ENCODE measurements around the gene CTCF. TPM values are rescaled to one million over a fixed set of nuclear protein-coding genes. Genes with fewer than 3 reads are reported as not detected.
"Not testable (repeated sequence)": the region's sequence is repeated elsewhere in the genome, so short reads cannot be mapped to it uniquely, and the experiment has no call there.

Gene CTCF
- total RNA-seq, 2 experiments from 2014 or later = 74.9 to 76.9 TPM

DNA sequence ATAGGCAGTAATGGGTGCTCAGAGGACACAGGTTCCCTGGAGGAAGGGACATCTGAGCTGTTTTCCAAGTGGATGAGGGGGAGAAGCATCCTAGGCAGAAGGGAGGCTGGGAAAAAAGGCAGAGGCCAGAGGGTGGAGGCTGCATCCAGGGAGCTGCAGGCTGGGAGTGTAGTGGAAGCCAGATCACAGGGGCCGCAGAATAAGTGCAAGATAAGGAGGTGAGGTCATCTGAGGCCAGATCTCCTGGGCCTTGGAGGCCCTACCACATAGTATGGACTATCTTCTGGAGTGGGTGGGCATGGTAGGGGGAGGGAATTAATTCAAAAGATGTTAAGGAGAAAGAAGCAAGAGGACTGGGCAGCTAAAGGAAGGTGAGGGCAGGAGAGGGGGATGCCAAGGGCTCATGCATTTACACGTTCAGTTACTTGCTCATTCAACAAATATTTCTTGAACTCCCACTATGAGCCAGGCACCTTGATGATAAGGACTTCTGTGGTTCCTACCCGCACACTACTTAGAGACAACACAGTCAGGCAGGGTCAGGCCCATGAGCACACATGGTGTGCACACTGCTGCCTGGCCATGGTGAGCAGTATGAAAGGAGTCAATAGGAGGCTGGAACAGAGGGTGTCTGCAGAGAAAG lies 36.1 kb upstream of the CTCF start:
- Mint-ChIP-seq H3K4me1 (peaks cover 25% of the 10 kb centered on the region), H3K27ac (no peak overlapping the region), H3K36me3 (ENCODE audit: low read depth) (no peaks in the 10 kb centered on the region), H3K9me3 (no peaks in the 10 kb centered on the region), H3K4me3 (no peak overlapping the region), H3K27me3 (peaks cover 32% of the 10 kb centered on the region)
- CTCF ChIA-PET = interaction anchor here (0.9 to 1.5 kb wide), 5 partner anchors 12 to 290 kb away, joined by 3 to 7 read pairs (median 4); partner anchors contain the start of gene CARMIL2
- POLR2A ChIA-PET = interaction anchor here (1.0 to 1.4 kb wide), 3 partner anchors 10 to 119 kb away, joined by 3 to 4 read pairs (median 4); partner anchors contain the start of gene CARMIL2
- DNase-seq = no peak

DNA sequence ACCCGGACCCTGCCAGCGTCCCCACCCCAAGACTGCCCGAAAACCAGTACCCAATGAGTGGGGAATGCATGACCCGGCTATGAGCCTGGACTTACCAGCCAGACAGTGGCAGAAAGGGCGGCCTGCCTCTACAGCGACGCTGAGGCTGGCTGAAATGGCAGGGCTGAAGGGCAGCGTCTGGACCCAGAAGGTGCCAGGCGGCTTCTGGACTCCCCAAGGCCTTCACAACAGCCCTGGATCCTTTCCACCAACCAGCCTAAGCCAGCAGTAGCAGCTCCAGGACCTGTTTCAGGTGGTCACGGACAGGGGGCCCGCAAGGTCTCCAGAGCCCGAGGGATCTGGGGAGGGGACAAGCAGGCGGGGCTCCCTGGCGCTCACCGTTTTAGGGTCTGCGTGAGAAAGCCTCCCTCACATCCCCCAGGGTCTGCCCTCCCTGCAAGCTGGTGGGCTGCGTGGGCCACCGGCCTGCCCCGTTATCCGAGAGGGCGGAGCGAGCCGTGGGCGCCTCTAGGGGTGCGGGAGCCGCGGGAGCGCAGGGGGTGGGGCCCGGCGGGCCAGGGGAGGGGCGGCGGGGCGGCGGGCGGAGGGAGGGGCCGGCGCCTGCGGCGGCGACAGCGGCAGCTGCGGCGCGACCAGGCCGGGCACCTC lies 34.0 kb upstream of the CTCF start, which contains the start of gene RIPOR1:
TSS of gene RIPOR1 (plus strand) at position 608 of the 648 bp plus-strand sequence. CDS start 9,618 bp downstream, outside the sequence.
- H3K4me1 Mint-ChIP-seq = peaks cover 18% of the 10 kb centered on the region
- peak within 1 kb of the TSS; percentile 56 for H3K4me3 Mint-ChIP-seq
- DNase-seq = peak; percentile 41
- no peaks in the 10 kb centered on the region for H3K9me3 Mint-ChIP-seq
- H3K27me3 Mint-ChIP-seq = peaks cover 44% of the 10 kb centered on the region
- no peak within 1 kb of the TSS for H3K27ac Mint-ChIP-seq
- ChIA-PET POLR2A (interaction anchor here (1.5 to 2.1 kb wide), 4 partner anchors 10 to 132 kb away, joined by 5 to 11 read pairs (median 8); partner anchors contain the start of genes ACD, ATP6V0D1, CTCF and PARD6A), CTCF (interaction anchor here (0.6 to 3.7 kb wide), 6 partner anchors 7 to 496 kb away, joined by 4 to 16 read pairs (median 8); partner anchors contain the start of gene CARMIL2)
- no peaks in the 10 kb centered on the region for H3K36me3 Mint-ChIP-seq (ENCODE audit: low read depth)

DNA sequence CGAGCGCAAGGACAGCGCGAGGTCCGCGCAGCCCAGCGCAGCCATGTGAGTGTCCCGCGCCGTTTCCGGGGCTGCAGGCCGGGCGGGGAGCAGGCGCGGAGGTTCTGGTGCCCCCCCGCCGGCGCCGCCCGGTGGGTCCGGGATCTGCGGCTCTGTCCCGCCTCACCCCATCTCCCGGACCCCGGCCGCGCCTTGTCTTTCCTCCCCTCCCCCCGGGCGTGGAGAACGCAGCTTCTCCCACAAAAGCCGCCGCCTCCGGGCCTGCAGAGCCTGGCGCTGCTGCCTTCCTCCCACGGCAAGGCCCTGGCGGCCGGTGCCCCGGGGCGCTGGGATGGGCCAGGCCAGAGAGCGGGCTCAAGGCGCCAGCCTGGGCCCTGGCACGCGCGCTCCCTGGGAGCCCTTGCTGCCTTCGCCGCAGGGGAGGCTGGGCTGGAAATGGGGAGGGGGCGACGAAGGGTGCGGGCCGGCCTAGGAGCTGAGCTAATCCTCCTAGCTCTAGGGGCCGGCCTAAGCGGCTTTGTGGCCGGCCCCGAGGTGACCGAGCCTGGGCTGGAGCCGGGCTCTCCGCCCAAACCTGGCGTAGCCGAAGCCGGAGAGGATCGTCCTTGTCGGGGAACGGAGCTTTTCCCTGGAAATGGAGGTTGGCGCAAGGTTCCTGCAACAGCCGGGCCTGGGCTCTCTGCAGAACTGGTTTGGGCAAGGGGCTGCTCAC lies 33.3 kb upstream of the CTCF start:
- peak overlapping the region; percentile 56 for H3K4me3 Mint-ChIP-seq
- DNase-seq = peak; percentile 38
- peaks cover 46% of the 10 kb centered on the region for H3K27me3 Mint-ChIP-seq
- H3K4me1 Mint-ChIP-seq = peaks cover 16% of the 10 kb centered on the region
- CTCF ChIA-PET = interaction anchor here (0.6 to 3.7 kb wide), 6 partner anchors 8 to 495 kb away, joined by 4 to 16 read pairs (median 8); partner anchors contain the start of gene CARMIL2
- H3K27ac Mint-ChIP-seq = no peak overlapping the region
- no peaks in the 10 kb centered on the region for H3K9me3 Mint-ChIP-seq
- H3K36me3 Mint-ChIP-seq (ENCODE audit: low read depth) = no peaks in the 10 kb centered on the region
- POLR2A ChIA-PET = interaction anchor here (1.2 to 2.1 kb wide), 5 partner anchors 9 to 131 kb away, joined by 4 to 11 read pairs (median 6); partner anchors contain the start of genes ACD, ATP6V0D1, CTCF and PARD6A

DNA sequence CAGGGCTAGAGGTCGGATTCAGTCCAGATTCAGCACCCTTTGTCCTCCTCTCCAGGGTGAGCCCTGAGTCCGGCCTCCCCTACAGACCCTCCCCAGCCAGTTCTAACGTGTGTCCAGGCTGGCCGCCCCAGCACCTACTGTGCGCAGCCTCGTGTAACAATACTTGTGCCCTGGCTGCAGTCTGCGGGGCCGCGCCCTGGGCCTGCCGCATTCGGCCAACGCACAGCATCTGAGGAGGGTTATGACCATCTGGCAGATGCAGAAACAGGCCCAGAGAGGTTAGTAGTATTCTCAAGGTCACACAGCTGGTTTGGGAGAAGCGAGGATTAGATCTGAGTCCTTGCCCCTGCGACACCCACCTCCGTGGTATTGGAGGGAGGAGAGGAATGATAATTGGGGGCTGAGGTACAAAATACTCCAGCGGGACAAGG lies 32.7 kb upstream of the CTCF start:
- no peaks in the 10 kb centered on the region for H3K36me3 Mint-ChIP-seq (ENCODE audit: low read depth)
- no peaks in the 10 kb centered on the region for H3K9me3 Mint-ChIP-seq
- peaks cover 16% of the 10 kb centered on the region for H3K4me1 Mint-ChIP-seq
- CTCF ChIA-PET = interaction anchor here (1.5 to 3.7 kb wide), 4 partner anchors 8 to 116 kb away, joined by 6 to 16 read pairs (median 13); partner anchors contain the start of gene CARMIL2
- H3K27ac Mint-ChIP-seq = no peak overlapping the region
- H3K4me3 Mint-ChIP-seq = peak overlapping the region; percentile 56
- POLR2A ChIA-PET = interaction anchor here (0.9 to 2.1 kb wide), 6 partner anchors 9 to 131 kb away, joined by 3 to 11 read pairs (median 6); partner anchors contain the start of genes ACD, ATP6V0D1, CTCF and PARD6A
- H3K27me3 Mint-ChIP-seq = peaks cover 48% of the 10 kb centered on the region
- DNase-seq = no peak

DNA sequence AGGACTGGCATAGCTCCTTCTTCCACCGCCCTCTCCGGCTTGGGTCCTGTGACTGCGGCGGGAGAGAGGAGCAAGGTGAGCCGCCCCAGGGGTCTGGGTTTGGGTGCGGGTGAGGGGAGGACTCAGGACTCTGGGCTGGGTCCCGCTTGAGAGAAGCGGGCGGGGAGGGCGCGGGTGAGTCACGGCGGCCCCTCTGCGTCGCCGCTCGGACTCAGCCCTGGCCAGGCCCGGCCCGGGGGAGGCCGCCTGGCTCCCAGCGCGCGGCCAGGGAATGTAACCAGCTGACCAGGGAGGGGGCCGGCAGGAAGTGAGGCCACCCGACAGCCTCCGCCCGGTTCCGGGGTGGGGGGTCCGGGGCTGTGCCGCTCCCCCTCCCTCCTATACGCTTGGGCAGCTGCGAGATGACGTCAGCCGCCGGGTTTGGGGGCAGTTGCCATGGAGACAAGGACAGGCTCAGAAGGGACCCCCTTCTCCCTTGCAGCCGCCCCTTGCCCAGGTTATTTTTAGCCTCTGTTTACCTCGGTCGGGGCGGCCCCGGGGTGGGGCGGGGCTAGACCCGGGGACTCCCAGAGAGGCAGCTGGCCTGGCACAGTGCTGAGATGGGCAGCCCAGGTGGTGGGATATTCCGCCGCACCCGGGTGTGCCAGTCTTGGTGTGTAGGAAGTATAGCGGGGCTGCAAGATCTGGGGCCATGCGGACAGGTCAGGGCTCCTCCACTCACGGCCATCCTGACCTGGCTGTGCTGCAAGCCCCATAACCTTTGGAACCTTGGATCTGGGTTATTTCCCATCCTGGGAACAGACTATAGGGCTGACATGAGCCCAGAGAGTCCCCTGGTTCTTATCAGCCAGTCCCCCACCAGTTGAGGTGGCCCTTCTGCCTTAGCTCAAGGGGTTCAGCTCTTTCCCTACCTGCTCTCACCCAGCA lies 32.0 kb upstream of the CTCF start:
- H3K4me1 Mint-ChIP-seq = peaks cover 16% of the 10 kb centered on the region
- peak overlapping the region; percentile 56 for H3K4me3 Mint-ChIP-seq
- peaks cover 50% of the 10 kb centered on the region for H3K27me3 Mint-ChIP-seq
- ChIA-PET CTCF (interaction anchor here (0.9 to 3.7 kb wide), 6 partner anchors 9 to 115 kb away, joined by 4 to 16 read pairs (median 8); partner anchors contain the start of gene CARMIL2), POLR2A (interaction anchor here (0.6 to 2.1 kb wide), 10 partner anchors 8 to 130 kb away, joined by 3 to 11 read pairs (median 4); partner anchors contain the start of genes ACD, ATP6V0D1, CTCF and PARD6A)
- no peak for DNase-seq
- H3K36me3 Mint-ChIP-seq (ENCODE audit: low read depth) = no peaks in the 10 kb centered on the region
- no peak overlapping the region for H3K27ac Mint-ChIP-seq
- no peaks in the 10 kb centered on the region for H3K9me3 Mint-ChIP-seq

DNA sequence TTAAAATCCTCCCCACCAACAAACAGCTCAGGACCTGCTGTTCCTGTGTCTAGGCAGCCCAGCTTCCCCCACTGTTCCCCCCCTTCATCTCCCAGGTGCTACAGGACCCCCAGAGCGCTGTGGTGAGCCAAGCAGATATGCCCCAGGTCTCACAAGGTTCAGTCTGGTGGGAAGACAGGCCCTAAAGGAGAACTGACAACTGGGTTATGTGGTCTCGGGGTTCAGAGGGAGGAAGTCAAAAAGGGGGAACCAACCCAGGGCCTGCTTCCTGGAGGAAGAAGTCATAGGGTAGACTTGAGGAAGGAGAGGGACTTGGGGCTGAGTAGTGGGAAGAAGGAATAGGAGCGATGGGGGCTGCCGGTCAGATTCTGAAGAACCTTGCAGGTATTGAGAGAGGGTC lies 31.1 kb upstream of the CTCF start:
- Mint-ChIP-seq H3K27me3 (peaks cover 58% of the 10 kb centered on the region), H3K27ac (no peak overlapping the region), H3K4me1 (peaks cover 18% of the 10 kb centered on the region), H3K9me3 (no peaks in the 10 kb centered on the region), H3K36me3 (ENCODE audit: low read depth) (no peaks in the 10 kb centered on the region), H3K4me3 (no peak overlapping the region)
- ChIA-PET POLR2A (interaction anchor here (0.6 to 1.0 kb wide), 4 partner anchors 10 to 129 kb away, joined by 3 to 5 read pairs (median 4); partner anchors contain the start of genes ACD and CTCF), CTCF (interaction anchor here (0.9 to 8.6 kb wide), 5 partner anchors 10 to 33 kb away, joined by 4 to 71 read pairs (median 16); no protein-coding TSS in a partner anchor)
- no peak for DNase-seq

DNA sequence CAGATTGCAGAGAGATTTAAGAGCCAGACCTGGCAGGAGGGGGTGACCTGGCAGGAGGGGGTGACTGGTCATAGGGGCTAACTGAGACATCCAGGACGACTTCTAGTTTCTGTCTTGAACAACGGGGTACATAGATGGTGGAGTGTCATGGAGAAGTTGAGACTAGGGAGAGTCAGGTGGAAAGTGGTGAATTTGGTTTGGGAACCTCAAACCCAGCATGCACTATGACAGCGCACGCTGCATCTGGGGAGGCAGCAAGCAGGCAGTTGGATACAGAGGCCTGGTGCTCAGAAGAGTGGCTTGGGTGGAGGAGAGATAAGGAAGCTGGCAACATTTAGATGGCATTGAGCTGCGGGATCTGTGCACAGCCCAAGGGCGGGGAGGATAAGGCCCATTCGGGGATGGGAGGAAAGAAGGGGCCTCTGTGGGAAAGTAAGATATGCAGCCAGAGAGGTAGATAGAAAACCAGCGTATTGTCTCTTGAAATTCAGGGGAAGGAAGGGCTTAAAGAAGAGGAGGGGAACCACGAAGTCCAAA lies 29.2 kb upstream of the CTCF start:
- DNase-seq = no peak
- ChIA-PET CTCF (interaction anchor here (0.8 to 8.6 kb wide), 6 partner anchors 12 to 112 kb away, joined by 4 to 71 read pairs (median 6); partner anchors contain the start of genes ATP6V0D1 and CARMIL2), POLR2A (interaction anchor here (1.0 to 2.0 kb wide), 4 partner anchors 9 to 134 kb away, joined by 4 to 11 read pairs (median 7); partner anchors contain the start of gene ACD)
- Mint-ChIP-seq H3K27ac (no peak overlapping the region), H3K27me3 (peaks cover 57% of the 10 kb centered on the region), H3K4me3 (no peak overlapping the region), H3K4me1 (peaks cover 26% of the 10 kb centered on the region), H3K36me3 (ENCODE audit: low read depth) (no peaks in the 10 kb centered on the region), H3K9me3 (no peaks in the 10 kb centered on the region)

DNA sequence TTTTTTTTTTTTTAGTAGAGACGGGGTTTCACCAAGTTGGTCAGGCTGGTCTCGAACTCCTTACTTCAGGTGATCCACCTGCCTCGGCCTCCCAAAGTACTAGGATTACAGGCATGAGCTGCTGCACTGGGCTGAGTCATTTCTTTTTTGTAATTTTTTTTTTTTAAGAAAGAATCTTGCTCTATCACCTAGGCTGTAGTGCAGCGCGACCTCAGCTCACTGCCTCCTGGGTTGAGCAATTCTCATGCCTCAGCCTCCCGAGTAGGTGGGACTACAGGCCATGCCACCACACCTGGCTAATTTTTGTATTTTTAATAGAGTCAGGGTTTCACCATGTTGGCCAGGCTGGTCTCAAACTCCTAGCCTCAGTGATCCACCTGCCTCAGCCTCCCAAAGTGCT lies 28.3 kb upstream of the CTCF start:
- ChIA-PET POLR2A (interaction anchor here (1.0 to 2.0 kb wide), 2 partner anchors 8 to 125 kb away, joined by 5 to 9 read pairs; partner anchors contain the start of gene ACD), CTCF (interaction anchor here (0.7 to 8.6 kb wide), 2 partner anchors 13 to 18 kb away, joined by 3 to 71 read pairs; no protein-coding TSS in a partner anchor)
- DNase-seq; H3K27ac Mint-ChIP-seq; H3K36me3 Mint-ChIP-seq (ENCODE audit: low read depth); H3K4me3 Mint-ChIP-seq; H3K9me3 Mint-ChIP-seq: not testable (repeated sequence)
- H3K4me1 Mint-ChIP-seq = peaks cover 30% of the 10 kb centered on the region
- peaks cover 59% of the 10 kb centered on the region for H3K27me3 Mint-ChIP-seq

DNA sequence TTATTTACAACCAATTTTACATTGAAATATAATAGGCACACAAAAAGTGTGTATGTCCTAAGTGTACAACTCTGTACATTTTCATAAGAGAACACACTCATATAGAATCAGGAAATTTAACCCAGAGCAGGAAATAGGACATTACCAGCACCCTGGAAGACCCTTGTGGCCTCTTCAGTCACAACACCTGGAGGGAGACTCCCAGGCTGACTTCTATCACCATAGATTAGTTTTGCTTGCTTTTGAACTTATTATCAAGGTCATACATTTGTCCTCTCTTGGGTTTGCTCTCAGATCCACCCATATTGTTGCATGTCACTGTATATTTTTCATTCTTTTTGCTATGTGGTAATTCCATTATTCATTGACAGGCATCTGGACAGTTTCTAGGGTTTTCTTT lies 27.9 kb upstream of the CTCF start:
- Mint-ChIP-seq H3K4me1 (peaks cover 34% of the 10 kb centered on the region), H3K4me3 (no peak overlapping the region), H3K27ac (no peak overlapping the region), H3K27me3 (peaks cover 58% of the 10 kb centered on the region), H3K36me3 (ENCODE audit: low read depth) (peaks cover 4% of the 10 kb centered on the region), H3K9me3 (no peaks in the 10 kb centered on the region)
- no peak for DNase-seq
- CTCF ChIA-PET = interaction anchor here (0.7 to 8.6 kb wide), 3 partner anchors 13 to 110 kb away, joined by 3 to 71 read pairs (median 7); partner anchors contain the start of gene CARMIL2
- POLR2A ChIA-PET = no interaction called here

DNA sequence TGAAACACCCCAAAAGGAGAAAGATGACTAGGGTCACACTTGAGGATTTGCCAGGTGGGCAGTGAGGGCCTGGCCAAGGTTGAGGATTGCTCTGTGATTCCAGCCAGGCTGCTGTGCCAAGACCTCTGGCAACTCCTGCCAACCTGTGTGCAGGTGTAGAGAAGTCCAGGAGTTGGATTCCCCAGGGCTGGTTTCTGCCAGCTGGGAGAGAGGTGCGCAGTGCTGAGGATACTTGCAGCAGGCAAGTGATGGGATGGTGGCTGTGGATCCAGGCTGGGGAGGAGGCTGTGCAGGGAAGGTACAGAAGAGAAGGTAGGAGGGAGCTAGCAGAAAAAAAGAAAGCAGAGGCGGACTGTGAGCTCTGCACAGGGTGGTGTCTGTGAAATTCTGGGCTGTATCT lies 27.1 kb upstream of the CTCF start:
- no peak overlapping the region for H3K27ac Mint-ChIP-seq
- H3K4me1 Mint-ChIP-seq = peaks cover 29% of the 10 kb centered on the region
- POLR2A ChIA-PET = no interaction called here
- H3K4me3 Mint-ChIP-seq = no peak overlapping the region
- H3K27me3 Mint-ChIP-seq = peaks cover 53% of the 10 kb centered on the region
- CTCF ChIA-PET = interaction anchor here (1.2 to 8.6 kb wide), 5 partner anchors 14 to 109 kb away, joined by 5 to 71 read pairs (median 7); partner anchors contain the start of gene CARMIL2
- H3K36me3 Mint-ChIP-seq (ENCODE audit: low read depth) = peaks cover 4% of the 10 kb centered on the region
- no peaks in the 10 kb centered on the region for H3K9me3 Mint-ChIP-seq
- DNase-seq = no peak

DNA sequence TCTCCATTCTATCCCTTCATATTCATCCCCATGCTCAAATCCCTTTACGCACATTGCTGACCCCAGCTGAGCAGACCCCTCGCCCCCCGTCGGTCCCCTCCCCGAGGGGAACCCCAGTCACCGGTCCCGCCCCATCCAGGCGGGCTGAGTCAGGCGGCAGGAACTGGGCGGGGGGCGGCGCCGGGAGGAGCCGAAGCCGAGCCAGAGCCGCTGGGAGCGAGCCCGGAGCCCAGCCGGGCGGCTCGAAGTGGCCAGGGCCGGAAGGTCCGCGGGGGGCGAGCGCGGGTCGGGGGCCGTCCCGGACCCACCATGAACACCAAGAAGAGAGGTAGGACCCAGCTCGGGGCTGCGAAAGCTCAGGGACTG lies 25.1 kb upstream of the CTCF start:
- peaks cover 39% of the 10 kb centered on the region for H3K27me3 Mint-ChIP-seq
- ChIA-PET POLR2A (interaction anchor here (1.2 to 3.7 kb wide), 9 partner anchors 8 to 122 kb away, joined by 3 to 26 read pairs (median 8); partner anchors contain the start of genes ACD, ATP6V0D1, CARMIL2 and CTCF), CTCF (interaction anchor here (1.1 to 8.6 kb wide), 7 partner anchors 10 to 132 kb away, joined by 3 to 71 read pairs (median 4); no protein-coding TSS in a partner anchor)
- peaks cover 26% of the 10 kb centered on the region for H3K4me1 Mint-ChIP-seq
- H3K9me3 Mint-ChIP-seq = no peaks in the 10 kb centered on the region
- H3K27ac Mint-ChIP-seq = peak overlapping the region; percentile 23
- H3K4me3 Mint-ChIP-seq = peak overlapping the region; percentile 68
- H3K36me3 Mint-ChIP-seq (ENCODE audit: low read depth) = peaks cover 18% of the 10 kb centered on the region
- DNase-seq = peak; percentile 61
